WTC11 (cell line): ENCODE measurements around the gene IFIT5. TPM values are rescaled to one million over a fixed set of nuclear protein-coding genes. Genes with fewer than 3 reads are reported as not detected.
A peak's percentile ranks its signal among the peaks of the same experiment; 100 is the strongest.

Experiments
- ATAC-seq: fragments of 200-7000 bp; cut with Tn5 transposase; 2 replicates; pipeline ENCODE4 v1.10.0; 2021; ENCODE audit warnings: mild to moderate bottlenecking, moderate library complexity
- CTCF ChIA-PET: fragments of 300-600 bp; sonication (Branson Sonifier 250); formaldehyde crosslinking; loops from one replicate; lab custom pipeline; 2021; ENCODE audit warnings: antibody characterized with exemption; lab: Charles Lee
- POLR2A ChIA-PET: fragments of 350-600 bp; sonication (Branson Sonifier 250); formaldehyde crosslinking; loops from one replicate; lab custom pipeline; 2021; ENCODE audit warnings: antibody characterized with exemption; lab: Charles Lee
- DNase-seq: peaks from one replicate; pipeline ENCODE4 v3.0.0; 2021; ENCODE audit warnings: low spot score
- H3K27ac Mint-ChIP-seq: 2 replicates; pipeline ENCODE4 v1.8.0; 2021; ENCODE audit warnings: mixed read lengths
- H3K27me3 Mint-ChIP-seq: 2 replicates; pipeline ENCODE4 v1.8.0; 2021; ENCODE audit warnings: low read depth, mild to moderate bottlenecking, moderate library complexity, mixed read lengths
- H3K36me3 Mint-ChIP-seq: 2 replicates; pipeline ENCODE4 v1.8.0; 2021; ENCODE audit warnings: mixed read lengths
- H3K4me1 Mint-ChIP-seq: 2 replicates; pipeline ENCODE4 v1.8.0; 2022; ENCODE audit warnings: mixed read lengths
- H3K4me3 Mint-ChIP-seq: 2 replicates; pipeline ENCODE4 v1.8.0; 2021; ENCODE audit warnings: mild to moderate bottlenecking, moderate library complexity, mixed read lengths
- H3K9me3 Mint-ChIP-seq: 2 replicates; pipeline ENCODE4 v1.8.0; 2021; ENCODE audit warnings: mixed read lengths
- CREM ChIP-seq: sonication (generic); formaldehyde crosslinking; IDR thresholded peaks from 2 replicates; pipeline ENCODE4 v1.8.1; 2022; ENCODE audit warnings: mild to moderate bottlenecking, missing genetic modification reagents, moderate library complexity
- GABPB1 ChIP-seq: sonication (generic); formaldehyde crosslinking; IDR thresholded peaks from 2 replicates; pipeline ENCODE4 v1.8.1; 2023; ENCODE audit warnings: mild to moderate bottlenecking, missing genetic modification reagents
- GRHL2 ChIP-seq: fragments of 250-450 bp; sonication (Bioruptor Pico); IDR thresholded peaks from 2 replicates; pipeline ENCODE4 v1.8.0; 2022; ENCODE audit warnings: mild to moderate bottlenecking, moderate library complexity; ENCODE audit not compliant: insufficient replicate concordance, severe bottlenecking
- GTF2I ChIP-seq: fragments of 250-450 bp; sonication (Bioruptor Pico); conservative IDR thresholded peaks from 2 replicates; pipeline ENCODE4 v1.4.0; 2021; ENCODE audit warnings: mild to moderate bottlenecking
- MXD4 ChIP-seq: fragments of 250-450 bp; sonication (Bioruptor Pico); IDR thresholded peaks from 2 replicates; pipeline ENCODE4 v1.8.0; 2021; ENCODE audit warnings: mild to moderate bottlenecking, moderate library complexity, borderline replicate concordance
- NFATC4 ChIP-seq: fragments of 250-450 bp; sonication (Bioruptor Pico); IDR thresholded peaks from 2 replicates; pipeline ENCODE4 v1.9.0; 2021; ENCODE audit warnings: mild to moderate bottlenecking
- NR3C1 ChIP-seq: sonication (generic); formaldehyde crosslinking; conservative IDR thresholded peaks from 2 replicates; pipeline ENCODE4 v1.8.1; 2023; ENCODE audit warnings: low read depth, mild to moderate bottlenecking, missing genetic modification reagents
- OVOL2 ChIP-seq: fragments of 250-450 bp; sonication (Bioruptor Pico); IDR thresholded peaks from 2 replicates; pipeline ENCODE4 v1.9.0; 2021; ENCODE audit warnings: mild to moderate bottlenecking, borderline replicate concordance
- PRRX2 ChIP-seq: fragments of 250-450 bp; sonication (Bioruptor Pico); IDR thresholded peaks from 2 replicates; pipeline ENCODE4 v1.8.0; 2021; ENCODE audit warnings: mild to moderate bottlenecking
- SMAD3 ChIP-seq: sonication (generic); formaldehyde crosslinking; IDR thresholded peaks from 2 replicates; pipeline ENCODE4 v1.8.0; 2022; ENCODE audit warnings: missing genetic modification reagents, mild to moderate bottlenecking, borderline replicate concordance
- ZNF232 ChIP-seq: sonication (generic); formaldehyde crosslinking; IDR thresholded peaks from 2 replicates; pipeline ENCODE4 v1.8.0; 2022; ENCODE audit warnings: mild to moderate bottlenecking, missing genetic modification reagents
- ZNF263 ChIP-seq: sonication (generic); formaldehyde crosslinking; IDR thresholded peaks from 2 replicates; pipeline ENCODE4 v1.8.1; 2022; ENCODE audit warnings: low read depth, mild to moderate bottlenecking, moderate library complexity, missing genetic modification reagents
- ZNF317 ChIP-seq: sonication (generic); formaldehyde crosslinking; IDR thresholded peaks from 2 replicates; pipeline ENCODE4 v1.8.1; 2023; ENCODE audit warnings: low read depth, mild to moderate bottlenecking, moderate library complexity, missing genetic modification reagents, borderline replicate concordance
- ZNF396 ChIP-seq: fragments of 250-450 bp; sonication (Bioruptor Pico); IDR thresholded peaks from 2 replicates; pipeline ENCODE4 v1.8.0; 2021; ENCODE audit warnings: mild to moderate bottlenecking, moderate library complexity, borderline replicate concordance
- ZNF423 ChIP-seq: fragments of 250-450 bp; sonication (Bioruptor Pico); IDR thresholded peaks from 2 replicates; pipeline ENCODE4 v2.1.2; 2022; ENCODE audit warnings: mild to moderate bottlenecking, moderate library complexity
- total RNA-seq: library from RNA; stranded (reverse); gene quantifications from 3 replicates; pipeline ENCODE4 v1.2.3, GENCODE V29; 2021
- TF ChIP-seq, protein P1 (sequence below): fragments of 250-450 bp; sonication (Bioruptor Pico); IDR thresholded peaks from 2 replicates; pipeline ENCODE4 v1.9.0; 2021; ENCODE audit warnings: moderate library complexity, mild to moderate bottlenecking, inconsistent platforms, borderline replicate concordance
- TF ChIP-seq, protein P2 (sequence below): sonication (generic); formaldehyde crosslinking; IDR thresholded peaks from 2 replicates; pipeline ENCODE4 v1.8.0; 2022; ENCODE audit warnings: missing genetic modification reagents
- TF ChIP-seq, protein P3 (sequence below): fragments of 250-450 bp; sonication (Bioruptor Pico); IDR thresholded peaks from 2 replicates; pipeline ENCODE4 v1.9.0; 2021; ENCODE audit warnings: mild to moderate bottlenecking
- TF ChIP-seq, protein P4 (sequence below): sonication (generic); formaldehyde crosslinking; IDR thresholded peaks from 2 replicates; pipeline ENCODE4 v1.8.0; 2023; ENCODE audit warnings: missing genetic modification reagents
- TF ChIP-seq, protein P5 (sequence below): sonication (generic); formaldehyde crosslinking; IDR thresholded peaks from 2 replicates; pipeline ENCODE4 v1.8.1; 2022; ENCODE audit warnings: low read depth, missing genetic modification reagents, borderline replicate concordance

Gene IFIT5
- total RNA-seq, 1 experiment from 2014 or later, result 2.0 TPM

DNA sequence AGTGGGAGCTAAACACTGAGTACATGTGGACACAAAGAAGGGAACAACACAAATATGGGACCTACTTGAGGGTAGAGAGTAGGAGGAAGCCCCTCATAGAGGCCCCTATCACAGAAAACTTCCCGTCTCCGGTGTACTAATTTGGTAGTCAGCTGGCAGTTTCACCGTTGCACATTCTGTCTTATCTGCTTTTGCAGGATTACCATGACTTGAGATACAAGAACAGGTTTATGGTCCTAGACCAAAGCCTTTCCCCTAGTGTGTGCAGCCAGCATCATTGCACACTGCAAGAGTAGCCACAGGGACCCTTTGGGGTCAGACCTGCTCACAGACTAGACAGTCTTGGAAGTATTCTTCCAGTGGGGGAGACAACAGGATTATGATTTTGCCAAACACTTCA is 42.4 kb upstream of the IFIT5 start:
- TF ChIP-seq ZNF423 (CRISPR knock-in tag), result no peak
- TF ChIP-seq, protein P1, sequence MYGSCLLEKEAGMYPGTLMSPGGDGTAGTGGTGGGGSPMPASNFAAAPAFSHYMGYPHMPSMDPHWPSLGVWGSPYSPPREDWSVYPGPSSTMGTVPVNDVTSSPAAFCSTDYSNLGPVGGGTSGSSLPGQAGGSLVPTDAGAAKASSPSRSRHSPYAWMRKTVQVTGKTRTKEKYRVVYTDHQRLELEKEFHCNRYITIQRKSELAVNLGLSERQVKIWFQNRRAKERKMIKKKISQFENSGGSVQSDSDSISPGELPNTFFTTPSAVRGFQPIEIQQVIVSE (CRISPR knock-in tag), result no peak
- TF ChIP-seq, all 79 proteins: peak for 0
- POLR2A ChIA-PET, result no interaction called here

DNA sequence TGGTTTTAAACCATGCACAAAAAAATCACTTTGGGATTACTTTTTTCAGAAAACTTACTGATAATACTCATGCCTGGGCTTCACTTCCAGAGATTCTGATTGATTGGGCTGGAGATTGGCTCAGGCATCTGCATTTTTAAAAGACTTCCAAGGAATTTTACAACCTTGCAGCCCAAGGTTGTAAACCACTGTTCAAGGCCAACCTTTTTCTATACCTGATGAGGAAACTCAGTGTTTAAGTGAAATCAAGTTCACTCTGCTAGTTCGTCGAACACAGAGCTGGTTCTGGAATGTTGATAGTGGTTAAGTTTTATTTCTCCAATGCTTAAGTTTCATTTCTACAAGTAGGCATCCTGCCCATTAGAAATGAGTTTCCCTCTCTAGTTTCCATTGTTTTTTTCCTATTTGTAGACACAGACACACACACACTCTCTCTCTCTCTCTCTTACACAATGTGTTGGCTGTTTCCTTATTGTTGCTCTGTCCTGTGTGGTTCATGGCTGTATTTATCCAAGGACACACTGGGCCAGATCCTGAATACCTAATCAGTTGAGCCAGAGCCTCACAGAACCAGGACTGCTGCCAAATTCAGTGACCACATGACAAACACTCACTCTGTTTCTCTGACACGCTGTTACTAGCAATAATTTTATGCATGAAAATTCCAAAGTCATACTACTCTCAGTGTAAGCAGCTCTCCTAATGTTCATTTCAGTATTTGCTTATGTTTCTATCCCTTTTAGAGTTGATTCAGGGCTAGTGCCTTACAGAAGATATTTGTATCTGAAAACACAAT is 40.3 kb upstream of the IFIT5 start:
- Mint-ChIP-seq H3K4me1 (peaks cover 19% of the 10 kb centered on the region), H3K4me3 (no peak overlapping the region), H3K9me3 (no peaks in the 10 kb centered on the region), H3K27me3 (no peaks in the 10 kb centered on the region), H3K36me3 (no peaks in the 10 kb centered on the region), H3K27ac (peak overlapping the region; percentile 69)
- DNase-seq (no peak), ATAC-seq (no peak)
- CTCF ChIA-PET, result no interaction called here
- POLR2A ChIA-PET, result no interaction called here
- TF ChIP-seq GABPB1 (peak; percentile 75), ZNF423 (CRISPR knock-in tag) (no peak)

More for the DNA sequence above, 42.4 kb upstream of the IFIT5 start:
- no peaks in the 10 kb centered on the region for H3K9me3 Mint-ChIP-seq
- DNase-seq, result no peak
- H3K36me3 Mint-ChIP-seq, result no peaks in the 10 kb centered on the region
- no peak for ATAC-seq
- no peak overlapping the region for H3K27ac Mint-ChIP-seq
- peaks cover 14% of the 10 kb centered on the region for H3K4me1 Mint-ChIP-seq
- no peak overlapping the region for H3K4me3 Mint-ChIP-seq
- H3K27me3 Mint-ChIP-seq, result no peaks in the 10 kb centered on the region
- CTCF ChIA-PET, result no interaction called here

DNA sequence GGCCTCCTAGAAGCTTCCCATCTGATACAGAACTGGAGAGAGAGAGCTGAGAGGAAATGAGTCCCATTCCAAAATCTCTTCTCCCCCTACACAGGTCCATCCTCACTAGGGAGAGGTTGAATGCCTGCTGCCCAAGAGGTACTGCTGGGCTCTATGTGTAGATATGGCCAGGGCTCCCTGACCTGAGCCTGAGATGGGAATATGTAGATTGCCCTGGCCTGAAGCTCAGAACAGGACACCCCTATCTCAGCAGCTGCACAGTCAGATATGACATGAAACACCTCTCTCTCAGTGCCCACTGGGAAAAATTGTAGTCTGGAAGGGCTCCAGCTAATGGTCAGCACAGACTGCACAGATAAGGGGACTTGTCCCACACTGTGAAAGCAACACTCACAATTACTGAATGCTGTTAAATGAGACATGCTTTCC is 39.6 kb upstream of the IFIT5 start:
- ChIA-PET POLR2A (no interaction called here), CTCF (no interaction called here)
- TF ChIP-seq MXD4 (no peak), ZNF317 (no peak), PRRX2 (CRISPR knock-in tag) (no peak), ZNF263 (CRISPR knock-in tag) (no peak), ZNF396 (no peak), OVOL2 (CRISPR knock-in tag) (no peak), GTF2I (no peak), ZNF232 (CRISPR knock-in tag) (no peak), GRHL2 (CRISPR knock-in tag) (no peak), SMAD3 (CRISPR knock-in tag) (no peak), CREM (CRISPR knock-in tag) (no peak), NFATC4 (CRISPR knock-in tag) (no peak), NR3C1 (CRISPR knock-in tag) (no peak)
- TF ChIP-seq, protein P2, sequence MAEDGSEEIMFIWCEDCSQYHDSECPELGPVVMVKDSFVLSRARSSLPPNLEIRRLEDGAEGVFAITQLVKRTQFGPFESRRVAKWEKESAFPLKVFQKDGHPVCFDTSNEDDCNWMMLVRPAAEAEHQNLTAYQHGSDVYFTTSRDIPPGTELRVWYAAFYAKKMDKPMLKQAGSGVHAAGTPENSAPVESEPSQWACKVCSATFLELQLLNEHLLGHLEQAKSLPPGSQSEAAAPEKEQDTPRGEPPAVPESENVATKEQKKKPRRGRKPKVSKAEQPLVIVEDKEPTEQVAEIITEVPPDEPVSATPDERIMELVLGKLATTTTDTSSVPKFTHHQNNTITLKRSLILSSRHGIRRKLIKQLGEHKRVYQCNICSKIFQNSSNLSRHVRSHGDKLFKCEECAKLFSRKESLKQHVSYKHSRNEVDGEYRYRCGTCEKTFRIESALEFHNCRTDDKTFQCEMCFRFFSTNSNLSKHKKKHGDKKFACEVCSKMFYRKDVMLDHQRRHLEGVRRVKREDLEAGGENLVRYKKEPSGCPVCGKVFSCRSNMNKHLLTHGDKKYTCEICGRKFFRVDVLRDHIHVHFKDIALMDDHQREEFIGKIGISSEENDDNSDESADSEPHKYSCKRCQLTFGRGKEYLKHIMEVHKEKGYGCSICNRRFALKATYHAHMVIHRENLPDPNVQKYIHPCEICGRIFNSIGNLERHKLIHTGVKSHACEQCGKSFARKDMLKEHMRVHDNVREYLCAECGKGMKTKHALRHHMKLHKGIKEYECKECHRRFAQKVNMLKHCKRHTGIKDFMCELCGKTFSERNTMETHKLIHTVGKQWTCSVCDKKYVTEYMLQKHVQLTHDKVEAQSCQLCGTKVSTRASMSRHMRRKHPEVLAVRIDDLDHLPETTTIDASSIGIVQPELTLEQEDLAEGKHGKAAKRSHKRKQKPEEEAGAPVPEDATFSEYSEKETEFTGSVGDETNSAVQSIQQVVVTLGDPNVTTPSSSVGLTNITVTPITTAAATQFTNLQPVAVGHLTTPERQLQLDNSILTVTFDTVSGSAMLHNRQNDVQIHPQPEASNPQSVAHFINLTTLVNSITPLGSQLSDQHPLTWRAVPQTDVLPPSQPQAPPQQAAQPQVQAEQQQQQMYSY (CRISPR knock-in tag), result no peak
- TF ChIP-seq, protein P3, sequence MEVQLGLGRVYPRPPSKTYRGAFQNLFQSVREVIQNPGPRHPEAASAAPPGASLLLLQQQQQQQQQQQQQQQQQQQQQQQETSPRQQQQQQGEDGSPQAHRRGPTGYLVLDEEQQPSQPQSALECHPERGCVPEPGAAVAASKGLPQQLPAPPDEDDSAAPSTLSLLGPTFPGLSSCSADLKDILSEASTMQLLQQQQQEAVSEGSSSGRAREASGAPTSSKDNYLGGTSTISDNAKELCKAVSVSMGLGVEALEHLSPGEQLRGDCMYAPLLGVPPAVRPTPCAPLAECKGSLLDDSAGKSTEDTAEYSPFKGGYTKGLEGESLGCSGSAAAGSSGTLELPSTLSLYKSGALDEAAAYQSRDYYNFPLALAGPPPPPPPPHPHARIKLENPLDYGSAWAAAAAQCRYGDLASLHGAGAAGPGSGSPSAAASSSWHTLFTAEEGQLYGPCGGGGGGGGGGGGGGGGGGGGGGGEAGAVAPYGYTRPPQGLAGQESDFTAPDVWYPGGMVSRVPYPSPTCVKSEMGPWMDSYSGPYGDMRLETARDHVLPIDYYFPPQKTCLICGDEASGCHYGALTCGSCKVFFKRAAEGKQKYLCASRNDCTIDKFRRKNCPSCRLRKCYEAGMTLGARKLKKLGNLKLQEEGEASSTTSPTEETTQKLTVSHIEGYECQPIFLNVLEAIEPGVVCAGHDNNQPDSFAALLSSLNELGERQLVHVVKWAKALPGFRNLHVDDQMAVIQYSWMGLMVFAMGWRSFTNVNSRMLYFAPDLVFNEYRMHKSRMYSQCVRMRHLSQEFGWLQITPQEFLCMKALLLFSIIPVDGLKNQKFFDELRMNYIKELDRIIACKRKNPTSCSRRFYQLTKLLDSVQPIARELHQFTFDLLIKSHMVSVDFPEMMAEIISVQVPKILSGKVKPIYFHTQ (CRISPR knock-in tag), result no peak
- TF ChIP-seq, protein P4, sequence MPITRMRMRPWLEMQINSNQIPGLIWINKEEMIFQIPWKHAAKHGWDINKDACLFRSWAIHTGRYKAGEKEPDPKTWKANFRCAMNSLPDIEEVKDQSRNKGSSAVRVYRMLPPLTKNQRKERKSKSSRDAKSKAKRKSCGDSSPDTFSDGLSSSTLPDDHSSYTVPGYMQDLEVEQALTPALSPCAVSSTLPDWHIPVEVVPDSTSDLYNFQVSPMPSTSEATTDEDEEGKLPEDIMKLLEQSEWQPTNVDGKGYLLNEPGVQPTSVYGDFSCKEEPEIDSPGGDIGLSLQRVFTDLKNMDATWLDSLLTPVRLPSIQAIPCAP (CRISPR knock-in tag), result no peak
- TF ChIP-seq, protein P1 (CRISPR knock-in tag), result no peak
- TF ChIP-seq, protein P5, sequence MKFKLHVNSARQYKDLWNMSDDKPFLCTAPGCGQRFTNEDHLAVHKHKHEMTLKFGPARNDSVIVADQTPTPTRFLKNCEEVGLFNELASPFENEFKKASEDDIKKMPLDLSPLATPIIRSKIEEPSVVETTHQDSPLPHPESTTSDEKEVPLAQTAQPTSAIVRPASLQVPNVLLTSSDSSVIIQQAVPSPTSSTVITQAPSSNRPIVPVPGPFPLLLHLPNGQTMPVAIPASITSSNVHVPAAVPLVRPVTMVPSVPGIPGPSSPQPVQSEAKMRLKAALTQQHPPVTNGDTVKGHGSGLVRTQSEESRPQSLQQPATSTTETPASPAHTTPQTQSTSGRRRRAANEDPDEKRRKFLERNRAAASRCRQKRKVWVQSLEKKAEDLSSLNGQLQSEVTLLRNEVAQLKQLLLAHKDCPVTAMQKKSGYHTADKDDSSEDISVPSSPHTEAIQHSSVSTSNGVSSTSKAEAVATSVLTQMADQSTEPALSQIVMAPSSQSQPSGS (CRISPR knock-in tag), result no peak
- TF ChIP-seq, all 79 proteins: peak for 0
- Mint-ChIP-seq H3K27me3 (no peaks in the 10 kb centered on the region), H3K4me1 (peaks cover 16% of the 10 kb centered on the region), H3K36me3 (no peaks in the 10 kb centered on the region), H3K4me3 (no peak overlapping the region), H3K27ac (no peak overlapping the region), H3K9me3 (no peaks in the 10 kb centered on the region)
- no peak for ATAC-seq
- no peak for DNase-seq
